Measurements from ENCODE around the gene RPL32. TPM values are rescaled to one million over a fixed set of nuclear protein-coding genes. Genes with fewer than 3 reads are reported as not detected.

The RPL32 gene
- total and polyA plus RNA-seq, 2 of the 4 experiments (the other 2 are of a cell fraction) = 566 to 1,856 TPM

GRCh38 chr3:12862387-12862786 lies 21.0 kb upstream of the RPL32 start:
- Histone ChIP-seq H3K9ac (ENCODE audit: low read depth, low read length) (no peak overlapping the region), H2BK120ac (ENCODE audit: low read depth, low read length) (no peak overlapping the region), H3K9me1 (ENCODE audit: insufficient read depth, low read length) (no peaks in the 10 kb centered on the region), H4K5ac (ENCODE audit: low read depth, low read length) (no peak overlapping the region), H2AK9ac (replicated peaks; ENCODE audit: low read depth, low read length, poor library complexity) (no peak overlapping the region), H3K4me3 (ENCODE audit: insufficient read depth, low read depth, low read length) (no peak overlapping the region), H4K91ac (ENCODE audit: insufficient read depth, low read depth, low read length) (no peak overlapping the region), H4K20me1 (ENCODE audit: insufficient read depth, low read length) (no peaks in the 10 kb centered on the region), H3K79me1 (ENCODE audit: low read depth in 1 of 2, low read length in 2 of 2) (no peaks in the 10 kb centered on the region), H3K27ac (ENCODE audit: insufficient read depth, low read length) (no peak overlapping the region), H3K4ac (ENCODE audit: low read depth, low read length) (no peak overlapping the region), H3K56ac (ENCODE audit: extremely low read depth, insufficient read depth, low read length) (no peak overlapping the region), H4K8ac (ENCODE audit: low read depth in 2 of 2, low read length in 2 of 2) (no peak overlapping the region), H3K4me1 (ENCODE audit: control insufficient read depth, insufficient read depth, low read length) (no peaks in the 10 kb centered on the region), H2AK5ac (ENCODE audit: low read depth, low read length) (no peak overlapping the region), H2BK20ac (ENCODE audit: low read depth, low read length) (no peak overlapping the region), H3K18ac (ENCODE audit: low read depth, low read length) (no peak overlapping the region), H2BK5ac (ENCODE audit: low read depth, low read length, poor library complexity, severe bottlenecking) (no peak overlapping the region), H3K23ac (ENCODE audit: low read depth, low read length) (no peak overlapping the region), H3K4me2 (ENCODE audit: low read depth, low read length) (no peak overlapping the region), H3K36me3 (ENCODE audit: control insufficient read depth, insufficient read depth, low read length) (no peaks in the 10 kb centered on the region), H3K14ac (replicated peaks; ENCODE audit: low read depth, low read length) (no peak overlapping the region), H2BK15ac (ENCODE audit: low read depth, low read length) (no peak overlapping the region), H2AFZ (replicated peaks; ENCODE audit: low read length, poor library complexity) (no peak overlapping the region), H3K9me3 (ENCODE audit: control insufficient read depth, insufficient read depth, low read length) (peaks cover 7% of the 10 kb centered on the region), H3K27me3 (ENCODE audit: control insufficient read depth, insufficient read depth, low read length) (peaks cover 48% of the 10 kb centered on the region)
- dilution Hi-C loops (cut with HindIII; ENCODE audit: low sequenced_read_pairs, unreplicated experiment) = no loop called here
- ChIA-PET CTCF (no interaction called here), POLR2A (ENCODE audit: unreplicated experiment) (no interaction called here)
- ATAC-seq (ENCODE audit: low read depth) (no peak), DNase-seq (no peak)
- intact Hi-C loops (cut with micrococcal nuclease) = no loop called here
- TF ChIP-seq FOS (IDR thresholded peaks at IDR 0.05; ENCODE audit: low read depth, low read length) = no peak
- in situ Hi-C loops (cut with MboI; ENCODE audit: low sequenced_read_pairs) = no loop called here
- 87% methylated on average over 6 of the region's 8 CpGs; no CpG with 5 or more reads in 1 of the 2 experiments for WGBS, 2 experiments (ENCODE audit: extremely low coverage in 2 of 2, insufficient read length in 1 of 2)
- no TSS peak for BruUV-seq (replicated peaks)
